ENCODE measurements around the gene FMN1. TPM values are rescaled to one million over a fixed set of nuclear protein-coding genes. Genes with fewer than 3 reads are reported as not detected.

The FMN1 gene
- polyA plus RNA-seq (2012; ENCODE audit: insufficient read depth, insufficient read length, low read depth), result 0.63 TPM

- H3K4me1 ChIP-seq, result peaks cover 10% of the 10 kb centered on the region
- TF ChIP-seq CTCF (IDR thresholded peaks at IDR 0.05; ENCODE audit: low read depth, low read length), result no peak
- H3K27me3 ChIP-seq, result no peaks in the 10 kb centered on the region
- H3K4me3 ChIP-seq (ENCODE audit: low read depth, low read length), result peak within 1 kb of the TSS; percentile 82
- no peaks in the 10 kb centered on the region for H3K36me3 ChIP-seq
- no peaks in the 10 kb centered on the region for H3K9me3 ChIP-seq
- peak; percentile 98 for DNase-seq
Measured at GRCh38 chr15:33194704-33195670, at the start of gene FMN1. FMN1 (minus strand) TSS chr15:33194714; CDS start chr15:33154914, 39,800 bp downstream.

GRCh38 chr15:33243869-33244268 lies 49.4 kb upstream of the FMN1 start:
- no peaks in the 10 kb centered on the region for H3K9me3 ChIP-seq
- no peak for TF ChIP-seq CTCF (IDR thresholded peaks at IDR 0.05; ENCODE audit: low read depth, low read length)
- no peaks in the 10 kb centered on the region; the same call in 1 of the 2 replicates for H3K4me1 ChIP-seq
- H3K36me3 ChIP-seq, result no peaks in the 10 kb centered on the region
- H3K27me3 ChIP-seq, result no peaks in the 10 kb centered on the region
- DNase-seq, result peak; percentile 38
- no peak overlapping the region for H3K4me3 ChIP-seq (ENCODE audit: low read depth, low read length)

- H3K36me3 ChIP-seq, result no peaks in the 10 kb centered on the region
- no peak for TF ChIP-seq CTCF (IDR thresholded peaks at IDR 0.05; ENCODE audit: low read depth, low read length)
- H3K4me1 ChIP-seq, result no peaks in the 10 kb centered on the region; the same call in 1 of the 2 replicates
- DNase-seq, result no peak
- H3K4me3 ChIP-seq (ENCODE audit: low read depth, low read length), result no peak overlapping the region
- H3K27me3 ChIP-seq, result no peaks in the 10 kb centered on the region
- no peaks in the 10 kb centered on the region for H3K9me3 ChIP-seq
Measured at GRCh38 chr15:33243393-33243792, 48.9 kb upstream of the FMN1 start.

- H3K9me3 ChIP-seq, result no peaks in the 10 kb centered on the region
- H3K36me3 ChIP-seq, result no peaks in the 10 kb centered on the region
- no peak overlapping the region for H3K4me3 ChIP-seq (ENCODE audit: low read depth, low read length)
- no peaks in the 10 kb centered on the region for H3K27me3 ChIP-seq
- no peaks in the 10 kb centered on the region; the same call in 1 of the 2 replicates for H3K4me1 ChIP-seq
- peak; percentile 62 for TF ChIP-seq CTCF (IDR thresholded peaks at IDR 0.05; ENCODE audit: low read depth, low read length)
- no peak for DNase-seq
Measured at GRCh38 chr15:33242669-33243191, 48.2 kb upstream of the FMN1 start.

- no peaks in the 10 kb centered on the region for H3K36me3 ChIP-seq
- no peak for TF ChIP-seq CTCF (IDR thresholded peaks at IDR 0.05; ENCODE audit: low read depth, low read length)
- no peaks in the 10 kb centered on the region; the same call in 1 of the 2 replicates for H3K4me1 ChIP-seq
- H3K4me3 ChIP-seq (ENCODE audit: low read depth, low read length), result no peak overlapping the region
- H3K9me3 ChIP-seq, result no peaks in the 10 kb centered on the region
- no peak for DNase-seq
- H3K27me3 ChIP-seq, result no peaks in the 10 kb centered on the region
Measured at GRCh38 chr15:33242165-33242564, 47.7 kb upstream of the FMN1 start.
